Ishikawa (cell line): ENCODE measurements around the gene UPP2.

ENCODE experiments used
- CEBPB ChIP-seq: IDR thresholded peaks from 2 replicates; pipeline ENCODE4 v1.6.1; 2012
- CREB1 ChIP-seq: IDR thresholded peaks from 2 replicates; pipeline ENCODE4 v1.6.1; 2012; ENCODE audit warnings: low read depth
- EGR1 ChIP-seq: IDR thresholded peaks from 2 replicates; pipeline ENCODE4 v1.6.1; 2012
- EP300 ChIP-seq: IDR thresholded peaks from 2 replicates; pipeline ENCODE4 v1.6.1; 2012; ENCODE audit warnings: borderline replicate concordance
- FOXM1 ChIP-seq: IDR thresholded peaks from 2 replicates; pipeline ENCODE4 v1.6.1; 2012; ENCODE audit warnings: low read depth, borderline replicate concordance
- MAX ChIP-seq: IDR thresholded peaks from 2 replicates; pipeline ENCODE4 v1.6.1; 2012
- NFIC ChIP-seq: IDR thresholded peaks from 2 replicates; pipeline ENCODE4 v1.6.1; 2012
- RAD21 ChIP-seq: IDR thresholded peaks from 2 replicates; pipeline ENCODE4 v1.6.1; 2012; ENCODE audit warnings: low read depth
- REST ChIP-seq: IDR thresholded peaks from 2 replicates; pipeline ENCODE4 v1.6.1; 2012; ENCODE audit warnings: low read depth, mild to moderate bottlenecking
- TAF1 ChIP-seq: IDR thresholded peaks from 2 replicates; pipeline ENCODE4 v1.6.1; 2012; ENCODE audit warnings: low read depth, mild to moderate bottlenecking
- TCF12 ChIP-seq: IDR thresholded peaks from 2 replicates; pipeline ENCODE4 v1.6.1; 2012; ENCODE audit warnings: low read depth
- TEAD4 ChIP-seq: IDR thresholded peaks from 2 replicates; pipeline ENCODE4 v1.6.1; 2012
- YY1 ChIP-seq: IDR thresholded peaks from 2 replicates; pipeline ENCODE4 v1.6.1; 2012; ENCODE audit warnings: low read depth
- ZBTB7A ChIP-seq: IDR thresholded peaks from 2 replicates; pipeline ENCODE4 v1.6.1; 2012; ENCODE audit warnings: low read depth
- TF ChIP-seq, protein P1 (sequence below): IDR thresholded peaks from 2 replicates; pipeline ENCODE4 v1.6.1; 2012

UPP2 gene

GRCh38 chr2:158097481-158097880, 4.2 kb upstream of the UPP2 start:
- no peak for TF ChIP-seq MAX
- no peak for TF ChIP-seq CEBPB

DNA sequence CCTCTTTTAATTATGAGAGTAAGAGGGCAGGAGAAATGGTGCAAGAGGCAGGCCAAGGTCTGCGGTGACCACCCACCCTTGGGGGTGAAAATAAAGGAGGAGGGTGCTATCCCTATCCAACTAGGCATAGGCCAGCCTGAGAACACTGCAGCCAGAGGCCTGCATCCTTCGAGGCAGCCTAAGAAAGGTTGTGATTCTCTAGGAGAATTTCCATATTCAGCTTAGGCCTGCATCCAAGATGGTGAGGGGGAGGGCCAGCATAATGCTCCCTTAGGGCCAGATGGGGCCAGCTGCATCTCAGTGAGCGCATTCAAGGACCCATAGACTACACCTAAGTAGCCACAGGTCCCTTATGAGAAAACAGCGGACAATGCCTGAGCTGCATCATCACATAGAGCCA, 3.5 kb upstream of the UPP2 start:
- no peak for TF ChIP-seq NFIC
- no peak for TF ChIP-seq MAX
- no peak for TF ChIP-seq YY1
- TF ChIP-seq ZBTB7A: no peak
- TF ChIP-seq CEBPB: no peak
- no peak for TF ChIP-seq TAF1
- TF ChIP-seq REST: no peak
- TF ChIP-seq, protein P1, sequence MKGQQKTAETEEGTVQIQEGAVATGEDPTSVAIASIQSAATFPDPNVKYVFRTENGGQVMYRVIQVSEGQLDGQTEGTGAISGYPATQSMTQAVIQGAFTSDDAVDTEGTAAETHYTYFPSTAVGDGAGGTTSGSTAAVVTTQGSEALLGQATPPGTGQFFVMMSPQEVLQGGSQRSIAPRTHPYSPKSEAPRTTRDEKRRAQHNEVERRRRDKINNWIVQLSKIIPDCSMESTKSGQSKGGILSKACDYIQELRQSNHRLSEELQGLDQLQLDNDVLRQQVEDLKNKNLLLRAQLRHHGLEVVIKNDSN: no peak
- no peak for TF ChIP-seq TCF12
- TF ChIP-seq CREB1: no peak
- no peak for TF ChIP-seq FOXM1
- no peak for TF ChIP-seq RAD21

DNA sequence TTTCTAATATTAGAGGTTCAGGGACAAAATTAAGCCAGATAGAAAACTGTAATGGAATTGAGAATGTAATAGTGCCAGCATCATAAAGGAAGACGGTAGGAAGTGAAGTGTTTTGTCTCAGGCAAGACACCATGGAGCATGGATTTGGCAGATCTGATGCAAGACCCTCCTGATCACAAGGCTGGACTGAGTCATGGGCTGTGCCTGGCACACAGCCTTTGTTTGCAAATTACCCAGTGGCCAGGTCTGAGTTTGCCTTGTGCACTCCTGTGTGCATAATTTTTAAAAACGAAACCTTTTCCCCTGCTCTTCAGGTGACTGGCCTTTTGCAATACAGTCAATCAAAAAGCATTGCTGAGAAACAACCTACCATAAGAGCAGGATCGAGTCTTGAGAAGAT, 2.0 kb upstream of the UPP2 start:
- TF ChIP-seq FOXM1 (no peak), TAF1 (no peak), ZBTB7A (no peak), CEBPB (0 out of 2 replicates have a peak, but pooled peaks have one; percentile 10), TEAD4 (no peak), RAD21 (no peak)

DNA sequence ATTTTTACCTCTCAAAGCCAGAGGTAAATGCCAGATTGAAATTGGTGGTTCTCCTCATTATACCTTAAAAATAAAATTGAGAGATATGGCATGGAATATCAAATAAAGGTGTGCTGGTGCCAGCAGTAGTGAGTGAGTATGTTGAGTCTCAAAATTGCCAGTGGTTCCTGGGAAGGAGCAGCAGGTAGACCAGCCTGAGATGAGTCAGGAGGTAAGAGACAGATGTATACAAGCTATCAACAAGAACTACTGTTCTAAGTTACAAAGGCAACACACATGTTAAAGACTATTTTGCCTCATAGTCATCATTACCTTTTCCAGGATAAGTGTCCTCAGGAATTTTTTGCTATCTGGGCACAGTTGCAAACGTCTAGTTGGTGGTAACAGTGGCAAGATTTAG, 1.3 kb upstream of the UPP2 start:
- no peak for TF ChIP-seq RAD21
- TF ChIP-seq FOXM1: no peak
- no peak for TF ChIP-seq CREB1
- no peak for TF ChIP-seq REST
- no peak for TF ChIP-seq YY1
- no peak for TF ChIP-seq MAX
- no peak for TF ChIP-seq EP300
- TF ChIP-seq TEAD4: no peak
- no peak for TF ChIP-seq TCF12
- no peak for TF ChIP-seq NFIC

DNA sequence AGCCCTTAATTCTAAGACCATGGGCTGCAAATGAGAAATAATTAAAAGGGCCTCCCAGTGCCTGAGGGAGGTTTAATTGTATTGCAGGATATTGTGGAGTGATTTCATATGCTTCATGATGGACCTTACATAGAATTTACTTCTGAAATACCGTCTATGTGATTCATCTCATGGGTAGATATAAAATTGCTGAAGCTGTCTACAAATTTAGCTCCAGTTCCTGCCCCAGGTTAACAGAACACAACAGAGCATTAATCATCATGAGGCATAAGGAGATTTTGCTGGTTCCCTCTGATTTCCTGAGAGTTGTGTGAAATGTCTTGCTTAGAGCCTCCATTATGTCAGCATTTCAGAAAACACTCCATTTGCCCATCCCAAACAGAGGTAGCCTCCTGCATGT, 770 bp downstream of the UPP2 start:
- TF ChIP-seq CREB1: no peak
- TF ChIP-seq TCF12: no peak
- TF ChIP-seq REST: no peak
- no peak for TF ChIP-seq ZBTB7A
- TF ChIP-seq CEBPB: no peak
- no peak for TF ChIP-seq EGR1
- no peak for TF ChIP-seq YY1
